NCI-H2196 (cell line): ENCODE data around the gene TMEM198.
A peak's percentile ranks its signal among the peaks of the same experiment; 100 is the strongest.

Source experiments
- DNase-seq: peaks from one replicate; lab custom pipeline; 2025; ENCODE audit not compliant: unreplicated experiment; lab: John Stamatoyannopoulos, UW

TMEM198 gene

DNA sequence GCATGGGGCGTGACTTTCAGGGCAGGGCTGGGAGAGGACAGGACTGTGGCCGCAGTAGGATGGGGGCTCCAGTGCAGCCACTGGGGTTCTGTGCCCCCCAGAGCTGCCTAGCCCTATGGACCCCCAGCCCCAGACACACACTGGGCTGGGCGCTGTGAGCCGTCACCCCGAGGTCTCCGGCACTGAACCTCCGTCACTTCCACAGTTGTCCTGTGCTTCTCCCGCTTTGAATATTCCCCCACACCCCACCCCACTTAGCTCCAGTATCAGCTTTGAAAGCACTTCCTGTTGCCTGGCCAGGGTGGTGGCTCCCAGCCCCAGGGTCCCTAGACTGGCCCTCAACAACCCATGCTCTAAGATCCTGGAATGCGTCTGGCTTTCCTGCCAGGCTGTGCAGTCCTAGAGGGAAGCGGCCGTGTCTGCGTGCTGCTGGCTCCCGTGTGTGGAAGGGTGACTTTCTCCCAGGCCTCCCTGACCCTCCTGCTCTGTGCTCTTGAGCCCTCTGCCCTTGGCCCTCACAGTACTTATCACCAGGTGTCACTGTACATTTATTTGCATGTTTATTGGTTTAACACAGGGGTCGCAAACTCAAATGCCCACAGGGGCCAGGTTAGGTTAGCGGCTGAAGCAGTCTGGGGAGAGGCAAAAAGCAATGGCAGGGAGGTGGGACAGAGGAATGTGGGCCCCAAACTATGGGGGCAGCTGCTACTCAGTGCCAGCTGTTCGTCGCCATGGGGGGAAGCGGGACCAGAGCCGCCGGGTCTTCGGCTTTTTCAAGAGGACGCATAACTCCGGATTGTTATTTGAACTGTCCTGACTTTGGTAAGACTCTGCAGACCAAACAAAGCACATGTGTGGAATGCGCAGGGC lies 17.6 kb downstream of the TMEM198 start:
- no peak for DNase-seq

DNA sequence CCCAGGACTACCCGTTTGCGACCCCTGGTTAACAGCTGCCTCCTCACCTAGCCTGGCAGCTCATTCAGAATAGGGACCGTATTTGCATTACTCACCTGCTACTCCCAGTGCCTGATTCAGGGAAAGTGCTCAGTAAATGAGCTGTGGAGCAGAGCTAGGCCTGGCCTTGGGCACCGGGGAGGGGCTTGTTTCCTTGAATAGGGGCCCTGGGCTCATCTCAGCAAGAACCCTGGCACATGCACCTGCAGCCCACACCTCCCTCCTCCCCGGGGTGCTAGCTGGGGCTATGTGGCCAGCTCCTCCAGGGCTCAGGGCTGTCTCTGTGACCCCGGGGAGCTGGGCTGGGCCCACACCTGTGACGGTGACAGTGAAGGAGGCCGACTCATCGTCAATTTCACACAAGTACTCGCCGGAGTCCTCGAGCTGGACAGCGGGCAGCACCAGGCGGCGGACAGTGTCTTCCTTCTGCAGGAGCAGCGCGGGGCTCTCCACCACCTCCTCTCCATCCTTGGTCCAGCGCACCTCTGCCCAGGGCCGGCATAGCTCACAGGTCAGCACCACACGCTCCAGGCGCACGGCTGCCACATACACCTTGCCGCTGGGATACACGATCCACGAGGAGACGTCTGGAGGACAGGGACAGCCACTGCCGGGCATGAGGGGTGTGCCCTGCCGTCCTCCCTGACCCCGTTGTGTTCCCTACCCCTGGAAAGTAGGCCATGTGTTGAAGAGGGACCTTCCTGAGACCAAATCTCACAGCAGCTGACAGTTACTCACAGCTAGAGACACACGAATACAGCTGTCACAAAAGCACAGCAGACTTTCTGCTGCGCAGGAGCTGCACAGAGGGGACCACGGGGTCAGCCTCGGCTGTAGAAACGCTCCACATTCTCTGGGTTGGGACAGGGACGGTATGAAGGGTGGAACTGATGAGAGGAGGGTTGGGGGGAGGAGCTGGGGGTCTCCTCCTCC lies 18.5 kb downstream of the TMEM198 start:
- DNase-seq, result no peak

DNA sequence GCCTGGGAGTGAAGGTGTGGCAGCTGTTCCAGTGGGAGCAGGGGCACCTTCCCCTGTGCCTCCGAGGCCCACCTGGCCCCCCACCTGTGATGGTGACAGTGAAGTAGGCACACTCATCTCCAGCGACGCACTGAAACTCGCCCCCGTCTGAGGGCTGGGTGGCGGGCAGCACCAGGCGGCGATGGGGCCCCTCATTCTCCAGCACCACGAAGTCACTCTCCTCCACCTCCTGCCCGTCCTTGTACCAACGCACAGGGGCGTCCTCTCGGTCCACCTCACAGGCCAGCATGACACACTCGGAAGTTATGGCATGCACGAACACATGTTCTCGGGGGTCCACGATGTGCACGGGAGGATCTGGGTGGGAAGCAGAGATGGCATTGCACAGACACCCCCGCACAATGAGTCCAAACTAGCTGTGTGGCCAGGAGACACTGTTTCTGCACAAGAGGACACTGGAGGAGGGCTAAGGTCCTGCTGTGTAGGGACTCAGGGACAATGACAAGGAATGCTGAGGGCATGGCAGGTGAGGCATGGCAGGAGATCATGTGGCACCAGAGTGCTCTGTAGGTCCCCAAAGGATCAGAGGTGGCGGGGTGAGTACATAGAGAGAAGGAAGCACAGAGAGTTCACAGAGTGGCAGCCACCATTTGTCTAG lies 19.6 kb downstream of the TMEM198 start:
- DNase-seq, result no peak

DNA sequence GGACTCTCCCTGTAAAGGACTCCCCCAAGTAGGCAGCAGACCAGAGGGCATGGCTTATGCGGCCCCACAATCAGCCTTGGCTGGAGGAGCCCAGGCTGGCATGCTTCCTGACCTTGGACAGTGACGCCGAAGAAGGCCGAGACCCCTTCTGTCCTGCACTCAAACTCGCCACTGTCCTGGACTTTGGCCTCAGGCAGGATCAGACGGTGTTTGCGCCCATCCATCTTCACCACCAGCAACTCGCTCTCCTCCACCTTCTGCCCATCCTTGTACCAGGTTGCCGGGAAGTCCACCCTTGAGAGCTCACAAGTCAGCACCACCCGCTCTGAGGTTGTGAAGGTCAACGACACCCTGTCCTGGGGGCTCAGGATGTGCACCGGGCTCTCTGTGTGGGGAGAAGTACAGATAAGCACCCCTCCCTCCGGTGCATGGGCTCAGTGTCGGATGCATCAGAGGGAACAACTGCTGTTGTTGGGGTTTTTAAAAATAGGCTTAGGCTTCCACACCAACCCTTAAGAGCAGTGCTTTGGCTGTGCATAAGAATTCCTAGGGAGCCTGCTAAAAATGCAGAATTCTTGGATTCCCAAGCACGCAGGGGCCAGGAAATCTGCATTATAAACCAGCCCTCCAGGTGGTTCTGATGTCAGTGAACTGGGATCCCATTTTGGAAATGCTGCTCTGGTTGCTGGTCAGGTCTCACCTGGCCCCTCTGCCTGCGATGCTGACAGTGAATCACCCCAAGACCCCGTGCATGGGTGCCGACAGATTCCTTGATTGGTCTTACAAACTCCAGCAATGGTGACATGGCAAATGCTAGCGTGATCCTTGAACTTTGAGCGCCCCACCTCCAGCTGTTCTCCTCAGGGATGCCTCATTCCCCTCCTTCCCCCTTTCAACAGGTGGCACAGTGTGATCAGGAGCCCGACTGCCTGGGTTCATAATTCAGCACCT lies 21.6 kb downstream of the TMEM198 start:
- no peak for DNase-seq

DNA sequence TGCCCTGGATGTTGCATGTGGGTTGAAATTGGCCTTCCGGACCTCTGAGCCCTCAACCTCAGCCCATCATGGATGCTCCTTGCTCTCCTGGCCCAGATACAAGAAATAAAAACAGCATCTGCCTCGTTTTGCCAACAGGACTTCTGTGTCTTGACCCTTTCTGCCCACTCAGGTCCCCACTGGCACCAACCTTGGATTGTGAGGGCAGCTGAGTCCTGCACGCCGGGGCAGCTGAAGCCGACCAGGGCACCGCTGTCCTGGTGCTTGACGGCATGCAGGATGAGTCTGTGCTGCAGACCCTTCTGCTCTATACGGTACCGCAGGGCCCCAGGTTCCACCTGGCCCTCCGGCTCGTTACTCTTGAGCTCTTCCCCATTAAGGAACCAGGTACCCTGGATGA lies 22.8 kb downstream of the TMEM198 start:
- DNase-seq, result no peak

DNA sequence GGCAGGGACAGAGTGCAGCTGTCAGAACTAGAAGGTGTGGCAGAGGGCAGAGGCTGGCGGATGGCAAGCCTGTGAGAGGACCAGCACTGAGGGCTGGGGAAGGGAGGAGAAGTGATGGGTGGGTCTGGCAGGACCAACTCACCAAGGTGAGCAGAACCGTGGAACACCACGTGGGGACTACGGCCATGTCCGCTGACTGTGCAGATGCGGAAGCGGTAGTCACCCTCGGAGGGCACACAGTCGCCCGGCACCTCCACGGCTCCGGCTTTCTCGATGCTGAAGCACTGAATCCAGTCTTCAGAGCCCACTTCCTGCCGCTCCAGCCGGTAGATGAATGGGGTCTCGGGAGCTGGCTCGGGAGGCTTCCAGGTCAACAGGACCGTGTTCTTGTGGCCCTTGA lies 23.3 kb downstream of the TMEM198 start:
- no peak for DNase-seq

DNA sequence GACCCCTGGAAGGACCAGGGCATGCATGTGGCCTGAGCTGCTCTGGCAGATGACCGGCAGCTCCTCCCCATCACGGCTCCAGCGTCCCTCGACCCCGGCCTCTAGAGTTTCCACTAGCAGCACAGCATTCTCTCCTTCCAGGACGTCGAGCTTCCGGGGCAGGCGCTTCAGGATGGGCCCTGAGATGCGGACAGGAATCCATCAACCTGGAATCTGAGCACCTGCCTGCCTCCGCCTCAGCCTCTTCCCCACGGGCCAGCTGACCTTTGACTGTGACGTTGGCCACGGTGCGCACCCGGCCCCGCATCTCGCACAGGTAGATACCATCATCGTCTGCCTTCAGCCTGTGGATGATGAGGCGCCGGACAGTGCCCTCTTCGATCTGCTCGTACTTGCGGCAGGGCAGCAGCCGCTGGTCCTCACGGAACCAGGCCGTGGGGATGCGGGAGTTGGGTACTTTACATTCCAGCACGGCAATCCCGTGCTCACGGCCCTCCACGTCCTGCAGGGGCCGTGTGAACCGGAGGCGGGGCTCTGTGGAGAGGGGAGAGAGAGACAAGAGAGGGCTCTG lies 24.0 kb downstream of the TMEM198 start:
- DNase-seq, result no peak

DNA sequence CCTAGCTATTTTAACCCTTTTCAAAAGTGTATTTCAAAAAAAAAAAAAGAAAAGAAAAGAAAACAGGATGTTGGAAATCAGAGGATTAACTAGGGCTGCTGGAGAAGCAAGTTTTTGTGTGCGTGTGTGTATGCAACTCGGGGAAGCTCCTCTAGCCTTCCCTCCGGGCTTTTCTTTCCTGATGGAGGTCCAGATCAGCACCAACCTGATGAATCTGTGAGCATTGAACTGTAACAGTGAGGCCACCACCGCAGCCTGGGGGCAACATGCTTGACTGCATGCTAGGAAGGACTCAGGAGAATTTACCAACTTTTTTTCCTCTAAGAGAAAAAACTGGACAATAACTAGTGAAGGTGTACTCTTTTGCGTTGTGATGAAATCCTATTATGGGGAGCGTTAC lies 25.2 kb downstream of the TMEM198 start:
- DNase-seq, result no peak

DNA sequence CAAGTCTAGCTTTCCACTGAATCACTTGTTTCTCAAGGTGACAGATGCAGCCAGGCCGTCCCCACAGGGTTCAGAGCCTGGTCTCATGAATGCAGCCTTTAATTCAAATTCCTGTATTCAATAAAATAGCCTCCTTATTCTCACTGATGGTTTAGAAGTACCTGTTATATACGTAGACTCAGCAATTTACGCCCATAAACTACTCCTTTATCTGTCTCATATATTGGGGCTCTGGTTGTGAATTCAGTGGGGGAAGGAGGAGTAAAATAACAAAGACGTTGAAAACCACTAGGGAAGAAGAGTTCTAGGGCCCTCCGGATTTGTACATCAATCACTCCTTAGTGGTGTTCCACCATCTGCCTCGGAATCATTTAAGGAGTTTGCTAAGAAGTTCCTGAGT lies 25.8 kb downstream of the TMEM198 start:
- DNase-seq, result no peak

DNA sequence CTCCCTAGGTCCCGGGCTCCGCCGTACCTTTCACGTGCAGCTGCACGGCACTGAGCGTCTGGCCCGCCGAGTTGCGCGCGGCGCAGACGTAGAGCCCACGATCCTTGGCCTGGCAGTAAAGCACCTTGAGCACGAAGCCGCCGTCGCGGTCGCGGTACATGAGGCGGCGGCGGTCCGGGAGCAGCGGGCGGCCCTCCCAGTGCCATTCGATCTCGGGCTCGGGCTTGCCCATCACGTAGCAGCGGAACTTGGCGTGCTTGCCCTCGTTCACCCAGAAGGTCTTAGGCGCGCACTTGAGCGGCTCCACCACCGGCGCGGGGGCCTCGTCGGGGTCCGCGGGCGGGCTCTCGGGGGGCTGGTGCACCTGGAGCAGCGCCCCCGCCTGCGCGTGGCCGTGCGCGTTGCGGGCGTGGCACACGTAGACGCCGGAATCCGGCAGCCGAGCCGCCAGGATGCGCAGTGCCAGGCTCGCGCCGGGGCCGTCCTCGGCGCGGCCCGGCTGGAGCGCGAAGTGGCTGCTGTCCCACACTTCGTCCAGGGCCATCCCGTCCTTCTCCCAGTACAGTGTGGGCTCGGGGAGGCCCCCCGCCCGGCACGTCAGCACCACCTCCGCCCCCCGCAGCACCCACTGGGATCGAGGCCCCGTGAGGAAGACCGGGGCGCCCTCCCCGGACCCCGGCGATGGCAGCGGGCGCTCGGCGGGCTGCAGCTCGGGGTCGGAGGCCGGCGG lies 26.5 kb downstream of the TMEM198 start:
- DNase-seq, result peak; percentile 31

DNA sequence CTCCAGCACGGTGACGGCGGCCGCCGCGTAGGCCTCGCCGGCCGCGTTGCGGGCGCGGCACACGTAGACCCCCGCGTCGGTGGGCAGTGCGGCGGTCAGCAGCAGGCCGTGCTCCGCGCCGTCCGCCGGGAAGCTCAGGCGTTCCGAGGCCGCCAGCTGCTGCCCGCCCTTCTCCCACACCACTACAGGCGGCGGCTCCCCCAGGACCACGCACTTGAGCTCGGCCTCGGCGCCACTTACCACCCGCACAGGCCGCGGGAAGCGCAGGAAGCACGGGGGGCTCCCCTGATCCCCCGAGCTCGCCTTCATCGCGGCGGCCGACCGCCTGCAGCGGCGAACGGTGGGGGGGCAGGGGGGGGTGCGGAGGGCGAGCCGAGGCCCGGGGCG lies 27.1 kb downstream of the TMEM198 start:
- DNase-seq, result no peak

DNA sequence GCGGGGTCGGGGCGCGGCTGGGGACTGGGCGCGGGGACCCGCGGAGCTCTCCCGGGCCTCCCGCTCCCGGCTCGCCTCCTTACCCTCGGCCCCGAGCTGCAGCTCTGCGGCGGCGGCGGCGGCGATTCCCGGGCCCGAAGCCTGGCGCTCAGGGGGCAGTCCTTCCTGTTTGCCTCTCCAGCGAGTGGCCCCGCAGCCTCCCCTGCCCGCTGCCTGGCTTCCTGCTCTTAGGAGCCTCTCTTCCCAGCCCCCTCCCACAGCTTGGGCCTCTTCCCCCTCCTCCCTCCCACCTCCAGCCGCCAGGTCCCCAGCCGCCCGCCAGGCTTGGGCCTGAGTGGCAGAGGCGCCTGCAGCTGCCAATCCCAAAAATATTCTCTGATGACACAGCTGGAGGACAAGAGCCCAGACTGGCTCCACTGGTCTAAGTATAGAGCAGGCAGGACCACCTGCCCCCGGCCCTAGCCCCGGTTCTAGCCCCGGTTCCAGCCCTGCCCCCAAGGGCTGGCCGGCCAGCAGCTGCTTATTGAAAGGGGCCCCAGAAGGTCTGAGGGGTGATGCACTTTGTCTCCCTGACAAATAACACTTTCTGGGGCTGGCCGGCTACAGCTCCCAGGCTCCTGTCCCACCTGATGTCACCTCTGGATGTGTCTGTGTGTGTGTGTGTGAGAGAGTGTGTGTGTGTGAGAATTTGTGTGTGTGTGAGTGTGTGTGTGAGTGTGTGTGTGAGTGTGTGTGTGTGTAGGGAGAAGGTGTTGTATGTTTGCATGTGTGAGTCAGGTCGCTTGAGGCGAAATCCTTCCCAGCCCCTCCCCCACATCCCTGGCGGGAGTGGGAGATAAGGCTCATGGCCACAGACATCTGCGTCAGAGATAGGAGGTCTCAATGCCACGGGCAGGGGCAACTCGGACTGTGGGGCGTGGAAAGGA lies 27.7 kb downstream of the TMEM198 start, which contains the start of gene OBSL1:
Gene OBSL1 (minus strand): TSS at position 229 of the 926 bp plus-strand sequence. CDS start 307 bp downstream, outside the sequence.
- peak; percentile 66 for DNase-seq

DNA sequence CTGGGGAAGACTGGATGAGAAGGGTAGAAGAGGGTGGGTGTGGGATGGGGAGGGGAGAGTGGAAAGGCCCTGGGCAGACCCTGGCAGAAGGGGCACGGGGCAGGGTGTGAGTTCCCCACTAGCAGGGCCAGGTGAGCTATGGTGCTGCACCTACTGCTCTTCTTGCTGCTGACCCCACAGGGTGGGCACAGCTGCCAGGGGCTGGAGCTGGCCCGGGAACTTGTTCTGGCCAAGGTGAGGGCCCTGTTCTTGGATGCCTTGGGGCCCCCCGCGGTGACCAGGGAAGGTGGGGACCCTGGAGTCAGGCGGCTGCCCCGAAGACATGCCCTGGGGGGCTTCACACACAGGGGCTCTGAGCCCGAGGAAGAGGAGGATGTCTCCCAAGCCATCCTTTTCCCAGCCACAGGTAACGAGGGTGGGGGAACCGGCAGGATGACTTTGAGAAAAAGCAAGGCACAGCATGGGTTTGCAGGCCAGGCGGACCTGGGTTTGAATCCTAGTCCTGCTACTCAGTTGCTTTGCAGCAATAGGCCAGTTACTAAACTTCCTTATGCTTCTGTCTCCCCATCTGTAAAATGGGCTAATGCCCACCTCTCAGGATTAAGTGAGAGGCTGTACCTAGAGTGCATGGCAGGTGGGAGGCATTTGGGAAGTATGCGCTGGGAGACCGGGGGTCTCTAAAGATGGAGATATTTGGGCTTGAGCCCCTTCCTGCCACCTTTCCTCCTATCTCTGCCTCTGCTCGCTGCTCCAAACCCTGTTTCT lies 28.6 kb downstream of the TMEM198 start, which contains the start of gene INHA:
Gene INHA (plus strand): TSS at position 74 of the 765 bp plus-strand sequence. CDS start 65 bp downstream, at position 139.
- DNase-seq, result no peak

DNA sequence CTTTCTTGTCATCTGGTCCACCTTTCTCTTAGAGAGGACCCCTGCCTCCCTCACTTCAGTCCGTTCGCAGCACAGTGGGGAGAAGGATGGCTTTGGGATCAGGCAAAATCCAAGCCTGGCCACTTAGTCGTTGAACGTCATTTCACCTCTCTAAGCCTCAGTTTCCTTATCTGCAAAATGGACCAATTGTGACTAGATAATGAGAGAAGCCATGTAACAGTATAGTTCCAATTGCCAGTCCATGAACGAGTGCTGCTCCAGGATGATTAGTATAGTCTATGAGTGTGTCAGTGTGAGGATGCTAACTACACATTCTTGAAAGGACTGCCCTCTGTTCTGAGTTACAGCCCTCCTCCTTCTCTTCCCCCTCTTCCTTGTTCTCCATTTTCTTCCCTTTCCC lies 29.3 kb downstream of the TMEM198 start:
- DNase-seq, result no peak

DNA sequence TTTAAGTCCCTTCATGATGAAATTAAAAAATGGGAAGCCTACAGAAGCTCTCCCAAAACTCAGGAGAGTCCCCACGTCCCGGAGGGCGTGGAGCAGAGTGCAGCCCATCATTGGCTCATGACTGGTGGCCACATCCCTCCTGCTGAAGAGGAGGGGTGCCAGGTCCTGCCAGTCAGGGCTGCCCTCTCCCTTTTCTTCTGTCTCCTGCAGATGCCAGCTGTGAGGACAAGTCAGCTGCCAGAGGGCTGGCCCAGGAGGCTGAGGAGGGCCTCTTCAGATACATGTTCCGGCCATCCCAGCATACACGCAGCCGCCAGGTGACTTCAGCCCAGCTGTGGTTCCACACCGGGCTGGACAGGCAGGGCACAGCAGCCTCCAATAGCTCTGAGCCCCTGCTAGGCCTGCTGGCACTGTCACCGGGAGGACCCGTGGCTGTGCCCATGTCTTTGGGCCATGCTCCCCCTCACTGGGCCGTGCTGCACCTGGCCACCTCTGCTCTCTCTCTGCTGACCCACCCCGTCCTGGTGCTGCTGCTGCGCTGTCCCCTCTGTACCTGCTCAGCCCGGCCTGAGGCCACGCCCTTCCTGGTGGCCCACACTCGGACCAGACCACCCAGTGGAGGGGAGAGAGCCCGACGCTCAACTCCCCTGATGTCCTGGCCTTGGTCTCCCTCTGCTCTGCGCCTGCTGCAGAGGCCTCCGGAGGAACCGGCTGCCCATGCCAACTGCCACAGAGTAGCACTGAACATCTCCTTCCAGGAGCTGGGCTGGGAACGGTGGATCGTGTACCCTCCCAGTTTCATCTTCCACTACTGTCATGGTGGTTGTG lies 30.9 kb downstream of the TMEM198 start:
- DNase-seq, result peak; percentile 86
